Stimulated activated CD4-positive, alpha-beta T cell treated with anti-CD3 and anti-CD28 coated beads, Interleukin-15, amount 100 ng/mL, for 48 hours (primary cell): Measurements from ENCODE around the gene NFATC2.
"Not testable (repeated sequence)": the region's sequence is repeated elsewhere in the genome, so short reads cannot be mapped to it uniquely, and the experiment has no call there.

Source experiments
- DNase-seq, 2 donors: peaks; one replicate each; pipeline ENCODE4 v3.0.0-alpha.2; 2020; ENCODE audit warnings: low read depth in 2 of 2

Gene NFATC2

DNA sequence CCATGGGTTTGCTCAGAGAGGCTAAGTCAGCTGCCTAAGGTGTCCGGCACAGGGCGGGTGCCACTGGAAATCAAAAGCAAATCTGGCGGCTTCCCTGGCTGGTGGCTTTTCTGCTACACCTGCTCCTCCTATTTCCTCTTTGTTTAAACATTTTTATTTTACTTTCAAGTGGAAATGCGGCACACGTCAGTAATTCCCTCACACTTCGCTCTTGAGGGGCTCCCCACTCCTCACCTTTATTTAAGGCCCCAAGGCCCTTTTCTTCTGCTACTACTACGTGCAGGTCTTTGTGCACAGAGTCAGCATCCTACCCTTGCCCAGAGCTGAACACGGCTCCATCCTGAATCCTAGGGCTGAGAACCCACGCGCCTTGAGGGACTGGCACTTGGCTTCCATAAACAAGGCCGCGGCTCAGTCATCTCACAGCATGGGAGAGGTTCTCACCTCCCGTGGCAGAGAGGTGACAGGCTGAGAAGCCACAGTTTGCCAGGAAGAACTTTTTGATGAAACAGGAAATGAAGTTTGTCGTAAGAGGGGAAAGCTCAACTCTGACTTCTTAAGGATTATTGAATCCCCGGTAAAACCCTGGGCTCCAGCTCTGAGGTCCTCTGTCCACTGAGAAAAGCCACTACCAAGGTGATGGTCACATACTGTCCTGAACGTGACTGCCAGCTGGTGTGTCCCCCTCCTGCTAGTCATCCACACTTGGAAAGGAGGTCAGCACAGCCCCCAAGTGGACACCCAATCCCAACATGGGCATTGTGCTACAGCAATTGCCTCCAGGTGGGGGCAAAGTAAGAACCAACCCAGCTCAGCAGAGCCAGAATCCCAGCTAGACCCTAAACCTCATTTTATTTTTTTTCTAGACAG lies 48.0 kb downstream of the NFATC2 start:
- DNase-seq, result no peak

DNA sequence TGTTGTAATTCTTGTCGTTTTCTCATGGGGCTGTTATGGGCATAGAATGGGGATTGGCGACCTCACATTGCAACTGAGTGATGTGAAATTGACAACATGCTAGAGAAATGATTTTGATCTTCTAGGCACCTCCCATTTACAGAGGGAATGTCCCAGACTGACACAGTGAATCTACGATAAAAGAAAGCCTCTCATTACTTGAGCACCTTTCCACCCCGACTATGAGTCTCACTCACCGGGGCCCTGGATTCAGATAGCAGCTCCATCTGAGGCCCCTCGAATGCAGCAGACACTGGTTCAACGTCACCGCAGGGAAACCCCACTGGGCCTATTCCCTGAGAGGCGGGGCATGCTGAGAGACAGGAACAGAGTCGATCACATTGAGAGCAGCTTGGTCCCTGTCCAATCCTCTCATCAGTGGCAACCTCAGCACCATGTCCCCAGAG lies 49.1 kb downstream of the NFATC2 start:
- DNase-seq, result peak; percentile 36 to 49

DNA sequence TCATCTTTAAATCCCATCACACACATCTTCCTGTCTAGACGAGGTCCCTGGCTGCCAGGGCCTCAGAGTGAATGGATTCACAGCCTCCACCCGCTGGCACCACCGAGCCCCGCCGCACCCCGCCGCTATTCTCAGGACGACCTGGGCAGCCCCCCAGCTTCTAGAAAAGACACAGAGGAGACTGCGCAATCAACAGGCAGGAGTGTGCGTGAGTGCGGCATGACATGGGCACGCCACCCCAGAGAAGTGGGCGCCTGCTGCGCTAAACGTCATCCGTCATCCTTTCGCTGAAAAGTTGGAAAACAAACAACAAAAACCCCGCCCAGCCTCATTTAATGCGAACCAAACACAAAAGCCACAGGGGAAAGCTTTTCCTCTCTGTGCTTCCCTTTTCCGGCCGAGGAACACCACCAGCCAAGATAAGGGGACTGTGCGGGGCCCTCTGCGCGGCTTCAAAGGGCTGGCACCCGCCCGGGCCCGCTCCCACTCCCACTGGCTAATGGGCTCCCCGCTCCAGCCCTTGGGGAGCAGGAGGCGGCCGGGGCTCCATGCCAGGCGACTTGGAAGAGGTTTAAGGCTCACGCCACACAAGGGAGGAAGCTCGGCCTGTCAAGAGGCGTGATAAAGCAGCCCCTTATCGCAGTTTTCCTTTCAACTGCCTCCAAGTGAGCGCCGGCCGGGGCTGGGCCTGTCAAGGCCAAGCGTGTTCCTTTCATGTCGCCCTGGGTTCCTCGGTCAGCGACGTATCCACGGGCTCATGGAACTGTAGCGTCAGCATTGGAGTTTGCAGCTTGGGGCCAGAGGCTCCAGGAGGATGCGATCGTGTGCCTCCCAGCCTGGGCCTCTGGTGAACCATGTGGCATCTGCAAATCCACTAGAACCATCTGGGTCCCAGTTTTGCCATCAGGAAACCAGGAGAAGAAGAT lies 50.1 kb downstream of the NFATC2 start:
- no peak for DNase-seq

DNA sequence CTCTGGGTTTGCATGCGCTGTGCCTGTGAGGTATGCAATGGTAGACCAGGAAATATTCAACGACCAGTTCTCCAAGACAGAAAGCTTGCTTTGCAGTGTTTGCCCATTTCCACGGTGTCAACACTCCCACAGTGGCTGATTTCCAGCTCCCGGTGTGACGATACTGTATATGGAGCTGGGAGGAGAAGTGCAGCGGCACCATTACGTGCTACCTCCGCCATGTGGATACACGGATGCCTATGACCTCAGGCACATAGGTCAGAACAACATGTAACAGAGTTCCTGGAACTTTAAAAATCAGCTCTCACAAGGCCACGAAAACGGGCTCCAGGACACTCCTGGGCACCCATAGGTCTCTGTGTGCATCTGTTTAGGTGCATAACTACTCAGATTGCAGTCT lies 51.1 kb downstream of the NFATC2 start:
- no peak for DNase-seq

DNA sequence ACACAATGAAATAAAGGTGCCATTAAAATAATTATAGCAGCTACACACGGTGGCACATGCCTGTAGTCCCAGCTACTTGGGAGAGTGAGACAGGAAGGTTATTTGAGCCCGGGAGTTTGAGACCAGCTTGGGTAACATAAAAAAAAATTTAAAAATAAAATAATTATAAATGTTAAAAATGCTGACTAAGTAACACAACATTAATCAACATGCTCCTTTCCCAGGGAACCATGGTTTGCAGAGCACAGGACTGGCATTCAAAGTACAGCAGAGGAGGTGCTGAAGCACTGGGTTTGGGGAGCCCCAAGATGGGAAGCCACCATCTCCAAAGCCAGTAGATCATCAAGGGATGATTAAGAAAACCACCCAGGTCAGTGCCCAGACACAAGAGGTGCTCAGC lies 51.9 kb downstream of the NFATC2 start:
- DNase-seq, result no peak

DNA sequence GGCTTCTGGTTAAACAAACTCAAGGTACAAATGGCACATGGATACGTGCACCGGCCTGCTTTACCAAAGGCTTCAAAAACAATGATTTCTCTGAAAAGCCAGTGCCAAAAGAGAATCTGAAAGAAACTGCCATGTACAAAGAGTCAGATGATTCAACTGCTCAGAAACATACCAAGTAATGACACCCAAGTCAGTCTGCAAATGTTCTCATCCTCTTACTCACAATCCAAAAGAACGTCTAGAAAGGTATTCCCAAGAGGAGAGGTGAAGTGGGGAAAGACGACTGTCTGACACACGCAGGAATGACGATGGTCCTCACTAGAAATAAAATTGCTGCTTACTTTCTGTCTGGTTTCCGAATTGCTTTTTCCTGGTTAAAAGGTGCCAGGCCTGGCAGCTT lies 52.9 kb downstream of the NFATC2 start:
- DNase-seq, result no peak

DNA sequence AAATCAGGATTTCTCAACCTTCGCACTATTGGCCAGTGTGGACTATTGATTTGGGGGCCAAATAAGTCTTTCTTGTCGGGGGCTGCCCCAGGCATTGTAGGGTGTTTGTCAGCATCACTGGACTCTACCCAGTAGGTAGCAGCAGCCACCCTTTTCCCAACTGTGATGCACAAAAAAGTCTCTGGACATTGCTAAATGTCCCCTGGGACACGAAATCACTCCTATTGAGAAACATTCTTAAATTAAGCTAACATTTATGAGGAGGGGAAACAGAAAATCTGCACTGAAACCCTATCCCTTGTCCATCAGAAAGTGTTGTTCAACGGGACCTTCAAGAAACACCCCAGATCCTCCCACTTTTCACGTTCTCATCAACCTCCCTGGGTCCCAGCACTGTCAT lies 54.2 kb downstream of the NFATC2 start:
- no peak for DNase-seq

DNA sequence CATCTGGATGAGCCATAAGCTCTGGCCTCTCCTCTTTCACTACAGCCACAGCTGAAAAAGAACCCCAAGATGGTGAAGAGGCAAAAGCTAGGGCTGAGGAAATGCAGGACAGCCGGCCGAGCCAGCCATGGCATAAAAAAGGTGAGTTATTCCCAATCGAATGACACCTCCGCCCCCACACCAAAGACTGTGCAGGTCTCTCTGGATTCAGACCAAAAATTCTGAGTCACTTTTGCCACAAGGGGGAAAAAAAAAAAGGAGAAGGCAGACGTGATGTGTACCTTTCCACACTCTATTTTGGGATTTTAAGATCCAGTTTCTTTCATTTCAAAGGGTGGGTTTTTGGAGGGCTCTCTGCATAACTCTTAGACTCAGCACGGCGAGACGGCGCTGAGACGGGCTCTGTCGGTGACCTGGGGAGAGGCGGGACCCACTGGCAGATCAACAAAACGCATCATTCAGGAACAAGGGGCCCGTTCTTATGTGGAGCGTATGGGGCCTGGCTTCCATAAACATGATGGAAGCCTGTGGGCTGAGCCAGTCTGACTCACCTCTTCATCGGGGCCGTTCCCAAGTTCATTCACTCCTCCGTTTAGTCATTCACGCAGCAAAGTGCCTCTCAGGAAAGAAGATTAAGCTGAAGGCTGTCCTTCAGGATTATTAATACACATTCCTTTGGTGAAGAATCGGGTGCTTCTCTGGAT lies 54.8 kb downstream of the NFATC2 start:
- no peak for DNase-seq

DNA sequence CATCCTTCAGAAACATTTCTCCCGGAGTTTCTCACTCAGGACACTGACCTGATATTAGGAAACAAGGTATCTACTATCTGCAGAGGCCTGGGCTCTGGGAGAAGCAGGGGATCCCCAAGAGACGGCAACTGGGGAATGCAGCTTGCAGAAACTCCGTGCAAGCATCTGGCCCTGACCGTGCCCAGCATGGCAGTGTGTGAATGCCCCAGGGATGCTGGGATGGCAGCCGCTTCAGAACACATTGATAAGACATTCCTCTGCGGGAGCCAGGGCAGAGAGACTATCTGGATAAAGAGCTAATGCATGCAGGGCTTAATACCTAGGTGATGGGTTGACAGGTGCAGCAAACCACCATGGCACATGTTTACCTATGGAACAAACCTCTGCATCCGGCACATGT lies 55.4 kb downstream of the NFATC2 start:
- DNase-seq, result no peak

DNA sequence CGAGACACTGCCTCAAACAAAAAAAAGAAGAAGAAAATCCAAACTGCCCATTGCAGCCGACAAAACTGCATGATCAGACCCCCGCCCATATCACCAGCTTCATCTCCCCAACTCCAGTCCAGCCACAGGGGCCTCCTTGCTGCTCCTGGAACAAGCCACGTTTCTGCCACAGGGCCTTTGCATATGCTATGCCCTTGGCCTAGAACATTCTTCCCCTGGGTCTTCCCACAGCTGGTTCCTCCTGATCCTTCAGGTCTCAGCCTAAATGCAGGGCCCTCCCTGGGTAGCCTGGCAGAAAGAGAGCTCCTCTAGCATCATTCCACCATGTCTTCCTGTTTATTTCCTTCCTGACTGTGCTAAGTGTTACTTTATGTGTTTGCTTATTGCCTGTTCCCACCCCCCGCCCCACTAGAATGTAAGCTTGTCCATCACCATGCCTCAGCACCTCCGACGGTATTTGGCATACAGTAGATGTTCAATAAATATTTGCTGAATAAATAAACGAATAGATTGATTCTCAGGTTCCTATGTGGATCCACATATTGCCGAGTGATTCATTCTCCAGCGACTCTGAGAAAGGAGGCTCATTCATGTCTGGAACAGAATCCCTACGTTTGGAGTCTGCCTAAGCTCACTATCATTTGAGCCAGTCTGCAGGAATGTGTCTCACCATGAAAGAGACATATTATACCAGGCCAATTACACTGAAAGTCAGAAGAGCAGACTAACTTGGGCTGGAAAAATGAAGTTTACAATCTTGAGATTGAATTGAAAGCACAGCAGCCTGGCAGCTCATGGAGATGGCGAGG lies 56.1 kb downstream of the NFATC2 start:
- DNase-seq, result no peak

DNA sequence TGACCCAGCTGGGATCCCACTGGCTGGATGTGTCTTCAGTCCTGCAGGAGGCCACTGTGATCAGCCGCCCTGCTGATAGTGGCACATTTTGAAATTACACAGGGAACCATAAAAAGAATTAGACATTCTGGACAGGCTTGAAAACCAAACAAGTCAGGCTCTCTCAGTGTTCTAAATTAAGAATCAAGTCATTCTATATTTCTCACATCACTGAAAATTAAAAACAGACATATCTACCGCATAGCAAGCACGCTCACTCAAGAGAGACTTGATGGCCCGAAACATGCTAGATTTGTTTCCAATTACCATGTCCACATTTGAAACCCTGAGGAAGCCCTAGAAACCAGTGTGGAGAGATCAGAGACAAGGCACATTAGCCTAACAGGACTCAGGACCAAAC lies 57.7 kb downstream of the NFATC2 start:
- no peak for DNase-seq

DNA sequence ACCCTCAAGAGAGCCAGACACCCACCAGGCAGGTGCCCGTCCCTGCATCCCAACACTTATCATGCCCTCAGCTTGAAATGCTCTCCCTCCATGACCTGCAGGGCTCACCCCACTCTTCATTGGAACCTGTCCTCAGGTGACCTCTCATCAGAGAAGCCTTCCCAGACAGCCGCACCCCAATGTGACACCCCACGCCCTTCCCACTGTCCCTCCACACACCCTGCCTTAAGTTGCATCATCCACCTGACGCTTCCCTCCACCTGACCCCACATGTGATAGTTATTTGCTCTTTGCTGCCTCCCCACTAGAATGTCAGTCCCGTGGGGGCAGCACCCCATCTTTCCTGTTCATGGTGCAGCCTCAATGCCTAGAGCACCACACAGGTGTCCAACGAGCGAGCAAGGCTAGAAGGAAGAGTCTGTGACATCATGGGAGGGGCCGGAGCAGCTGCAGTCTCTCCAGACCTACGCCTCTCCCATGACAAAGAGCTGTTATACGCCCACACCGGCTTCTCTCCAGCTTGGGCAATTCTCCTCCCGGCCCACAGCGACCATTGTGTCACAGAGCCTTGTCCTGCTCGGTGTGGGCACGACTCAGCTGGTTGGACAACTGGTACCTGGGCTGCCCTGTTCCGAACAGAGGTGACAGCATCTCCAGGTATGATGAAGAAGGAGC lies 58.2 kb downstream of the NFATC2 start:
- no peak for DNase-seq

DNA sequence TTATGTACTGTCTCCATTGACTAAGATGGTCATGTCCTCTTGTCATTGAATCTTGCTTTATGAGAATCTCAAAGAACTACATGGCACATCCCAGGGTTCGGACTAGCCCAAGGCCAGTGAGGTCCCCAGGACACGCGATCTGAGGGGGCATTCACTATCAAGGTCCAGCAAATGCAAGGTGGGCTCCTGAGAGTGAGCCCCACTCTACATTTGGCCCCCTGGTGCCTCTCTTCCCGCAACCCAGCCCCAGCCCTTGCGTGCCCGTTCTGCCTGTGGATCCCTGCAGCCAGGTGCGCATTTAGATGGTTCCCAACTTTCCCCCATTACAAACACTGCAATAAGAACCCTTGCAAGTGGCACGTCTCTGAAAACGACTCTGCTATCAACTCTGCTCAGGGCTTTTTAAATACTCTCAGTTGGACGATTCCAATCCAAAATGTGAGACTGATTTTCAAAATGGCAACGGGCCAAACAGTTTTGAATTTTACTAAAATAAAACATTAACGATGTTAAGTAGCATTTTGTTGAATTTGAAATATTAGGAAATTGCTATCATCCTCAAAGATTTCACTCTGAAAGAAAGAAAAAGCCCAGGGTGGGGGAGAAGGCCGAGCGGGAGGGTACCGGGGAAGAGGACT lies 59.6 kb downstream of the NFATC2 start:
- no peak for DNase-seq

DNA sequence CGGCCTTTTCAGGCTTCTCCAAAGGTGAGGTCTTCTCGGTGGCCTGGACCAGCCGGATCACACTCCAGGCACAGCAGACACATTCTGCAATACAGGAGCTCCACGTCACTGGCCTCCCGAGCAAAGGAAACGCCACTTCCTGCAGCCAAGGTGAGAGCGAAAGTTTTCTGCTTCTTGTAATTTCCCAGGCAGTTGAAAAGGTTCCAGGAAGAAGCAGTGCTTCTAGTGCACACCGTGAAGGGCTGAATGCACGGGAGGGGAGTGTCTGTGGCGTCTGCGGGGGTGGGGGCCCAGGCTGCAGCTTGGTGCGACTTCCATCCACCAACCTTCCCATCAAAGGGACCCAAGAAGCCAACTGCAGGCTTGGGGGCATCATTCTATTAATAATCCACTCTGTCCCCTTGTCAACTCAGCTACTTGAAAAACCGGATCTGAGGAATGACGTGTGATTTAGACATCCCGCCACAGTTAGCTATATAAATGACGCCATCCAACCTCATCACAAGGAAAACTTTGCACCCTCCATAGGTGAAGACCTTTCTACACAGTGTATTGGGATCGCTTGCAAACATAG lies 61.1 kb downstream of the NFATC2 start:
- DNase-seq, result peak; percentile 47 to 53

DNA sequence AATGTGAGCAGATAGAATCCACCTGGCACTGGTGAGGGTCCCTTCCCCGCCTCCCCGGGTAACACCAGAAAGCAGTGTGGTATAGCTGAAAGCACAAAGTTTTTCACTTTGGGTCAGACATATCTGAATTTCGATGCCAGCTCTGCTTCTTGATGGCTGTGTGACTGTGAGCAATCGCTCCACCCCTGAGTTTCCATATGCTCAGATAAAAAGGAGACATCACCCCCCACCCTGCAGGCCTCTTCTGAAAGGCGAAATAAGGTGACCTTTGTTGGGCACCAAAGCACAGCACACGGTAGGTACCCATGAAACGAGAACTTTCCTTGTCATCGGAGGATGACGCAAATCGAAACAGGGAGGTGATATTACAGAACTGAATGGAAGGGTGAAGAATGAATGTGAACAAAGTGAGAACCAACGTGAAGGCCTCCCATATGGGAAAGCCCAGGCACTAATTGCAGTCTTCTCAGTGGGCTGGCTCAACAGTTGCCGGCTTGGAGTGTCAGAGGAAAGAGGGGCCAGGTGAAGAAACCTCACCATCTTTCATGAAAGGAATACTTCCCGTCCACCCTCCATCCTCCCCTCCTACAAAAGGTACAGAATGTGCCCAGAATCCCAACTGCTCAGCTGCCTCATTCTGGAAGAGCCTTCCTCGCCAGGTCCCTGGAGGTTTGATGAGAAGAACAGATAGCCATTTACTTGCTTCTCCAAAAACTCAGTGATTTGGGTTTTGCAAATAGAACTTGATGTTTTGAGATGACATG lies 61.8 kb downstream of the NFATC2 start:
- peak; percentile 72 to 80 for DNase-seq

DNA sequence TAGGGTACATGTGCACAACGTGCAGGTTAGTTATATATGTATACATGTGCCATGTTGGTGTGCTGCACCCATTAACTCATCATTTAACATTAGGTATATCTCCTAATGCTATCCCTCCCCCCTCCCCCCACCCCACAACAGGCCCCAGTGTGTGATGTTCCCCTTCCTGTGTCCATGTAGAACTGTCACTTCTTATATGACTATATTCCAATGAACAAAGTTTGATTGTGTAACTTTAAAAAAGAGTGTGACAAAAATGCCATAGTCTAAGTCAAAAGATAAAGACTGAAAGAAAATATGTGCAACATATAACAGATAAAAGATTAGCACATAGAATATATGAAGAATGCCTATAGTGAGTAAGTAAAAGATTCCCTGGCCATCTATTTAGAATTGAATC lies 66.4 kb downstream of the NFATC2 start:
- DNase-seq, result not testable (repeated sequence)

DNA sequence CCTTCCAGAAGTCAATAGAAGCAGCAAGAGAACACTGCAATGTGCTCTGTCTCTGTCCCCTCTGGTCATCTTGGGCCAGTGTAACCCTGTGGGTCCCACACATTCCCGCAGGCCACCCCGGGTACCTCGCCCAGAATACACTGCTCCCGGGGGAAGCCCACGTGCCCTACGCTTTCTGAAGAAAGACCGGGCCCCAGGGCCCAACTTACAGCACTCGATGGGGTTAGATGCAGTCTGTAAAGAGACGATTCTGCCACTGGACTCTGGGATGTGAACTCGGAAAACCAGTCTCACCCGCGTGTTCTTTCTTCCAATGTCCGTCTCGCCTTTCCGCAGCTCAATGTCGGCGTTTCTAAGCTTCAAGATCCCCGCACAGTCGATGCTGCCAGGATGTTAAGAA lies 68.7 kb downstream of the NFATC2 start:
- no peak for DNase-seq

DNA sequence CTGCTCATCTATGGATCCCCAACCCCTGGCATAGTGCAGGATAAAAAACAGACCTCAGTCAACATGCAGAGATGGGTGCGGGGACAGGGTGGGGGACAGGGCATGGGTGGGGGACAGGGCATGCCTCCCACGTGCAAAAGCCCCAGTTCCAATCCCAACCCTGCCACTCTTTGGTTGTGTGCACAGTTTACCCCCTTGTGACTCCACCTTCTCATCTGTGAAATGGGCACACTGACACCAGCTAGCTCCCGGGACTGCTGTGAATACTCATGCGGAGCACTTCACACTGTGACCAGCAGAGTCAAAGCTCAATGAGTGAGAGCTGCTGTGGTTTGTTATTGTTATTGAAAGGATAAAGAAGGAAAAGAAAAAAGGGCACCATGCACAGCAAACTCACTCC lies 69.3 kb downstream of the NFATC2 start:
- DNase-seq, result no peak

DNA sequence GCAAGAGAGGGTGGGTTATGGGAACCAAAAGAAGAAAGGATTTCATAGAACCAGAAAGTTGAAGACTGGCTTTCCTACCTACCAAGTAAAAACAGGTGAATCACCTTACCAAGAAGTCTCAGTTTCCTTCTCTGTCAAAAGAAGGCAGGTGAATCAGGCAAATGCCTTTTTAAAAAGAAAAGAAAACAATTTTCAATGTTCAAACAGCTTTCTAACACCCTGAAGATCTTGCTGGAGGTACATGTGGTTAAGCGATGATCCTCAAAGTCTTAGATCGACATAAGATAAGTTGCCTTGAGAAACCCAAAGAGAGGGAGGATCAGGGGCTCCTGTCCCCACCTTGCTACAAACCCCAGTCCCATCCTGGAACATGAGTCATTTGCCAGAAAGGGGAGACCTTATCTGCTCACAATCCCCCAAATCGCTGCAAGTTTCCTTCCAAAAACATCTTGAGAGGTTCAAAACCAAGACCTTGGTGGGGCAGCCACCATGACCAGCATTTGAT lies 71.6 kb downstream of the NFATC2 start:
- DNase-seq, result peak in 1 of 2 donors; percentile 24
